Calu3 (cell line): Measurements from ENCODE around the gene MYO9A. TPM values are rescaled to one million over a fixed set of nuclear protein-coding genes. Genes with fewer than 3 reads are reported as not detected.
A peak's percentile ranks its signal among the peaks of the same experiment; 100 is the strongest.

ENCODE experiments used
- BruUV-seq: library from RNA; stranded (reverse); fragments of 400-500 nt; replicated peaks from 2 replicates; lab custom pipeline; 2021; lab: Mats Ljungman, UMichigan
- CTCF ChIA-PET: fragments of 300-600 bp; sonication (Branson Sonifier 250); formaldehyde crosslinking; loops from one replicate; lab custom pipeline; 2022; ENCODE audit warnings: antibody characterized with exemption; lab: Charles Lee
- DNase-seq: peaks from one replicate; pipeline ENCODE4 v3.0.0; 2022
- H3K27ac Mint-ChIP-seq: one replicate; pipeline ENCODE4 v1.8.0; 2022; ENCODE audit warnings: mixed read lengths; ENCODE audit not compliant: unreplicated experiment
- H3K27me3 Mint-ChIP-seq: one replicate; pipeline ENCODE4 v1.8.0; 2022; ENCODE audit warnings: mixed read lengths; ENCODE audit not compliant: unreplicated experiment
- H3K36me3 Mint-ChIP-seq: one replicate; pipeline ENCODE4 v1.8.0; 2022; ENCODE audit warnings: mild to moderate bottlenecking, moderate library complexity, mixed read lengths; ENCODE audit not compliant: insufficient read depth, unreplicated experiment
- H3K4me1 Mint-ChIP-seq: one replicate; pipeline ENCODE4 v1.8.0; 2022; ENCODE audit warnings: mild to moderate bottlenecking, low read depth, mixed read lengths; ENCODE audit not compliant: unreplicated experiment
- H3K4me3 Mint-ChIP-seq: one replicate; pipeline ENCODE4 v1.8.0; 2022; ENCODE audit warnings: mild to moderate bottlenecking, low read depth, moderate library complexity, mixed read lengths; ENCODE audit not compliant: unreplicated experiment
- H3K9me3 Mint-ChIP-seq: one replicate; pipeline ENCODE4 v1.8.0; 2022; ENCODE audit warnings: low read depth, mixed read lengths; ENCODE audit not compliant: unreplicated experiment
- intact Hi-C: fragments of 100-400 bp; cut with micrococcal nuclease; formaldehyde crosslinking; loops from one replicate; pipeline ENCODE4 v1.10.0; 2022; ENCODE audit not compliant: unreplicated experiment
- total RNA-seq: library from RNA; stranded (reverse); gene quantifications from 2 replicates; pipeline ENCODE4 v1.2.3, GENCODE V29; 2022
- TF ChIP-seq, protein P1 (sequence below): fragments of 200-600 bp; IDR thresholded peaks from one replicate; pipeline ENCODE4 v1.8.0; 2022; ENCODE audit warnings: antibody characterized with exemption; ENCODE audit not compliant: unreplicated experiment

The MYO9A gene
- total RNA-seq, 1 experiment from 2014 or later: 32.8 TPM

GRCh38 chr15:72155635-72156616, 38.0 kb upstream of the MYO9A start:
- Mint-ChIP-seq H3K36me3 (peaks cover 15% of the 10 kb centered on the region), H3K9me3 (no peaks in the 10 kb centered on the region), H3K4me1 (peaks cover 22% of the 10 kb centered on the region), H3K4me3 (peak overlapping the region; percentile 79), H3K27ac (peak overlapping the region; percentile 63), H3K27me3 (no peaks in the 10 kb centered on the region)
- TF ChIP-seq, protein P1, sequence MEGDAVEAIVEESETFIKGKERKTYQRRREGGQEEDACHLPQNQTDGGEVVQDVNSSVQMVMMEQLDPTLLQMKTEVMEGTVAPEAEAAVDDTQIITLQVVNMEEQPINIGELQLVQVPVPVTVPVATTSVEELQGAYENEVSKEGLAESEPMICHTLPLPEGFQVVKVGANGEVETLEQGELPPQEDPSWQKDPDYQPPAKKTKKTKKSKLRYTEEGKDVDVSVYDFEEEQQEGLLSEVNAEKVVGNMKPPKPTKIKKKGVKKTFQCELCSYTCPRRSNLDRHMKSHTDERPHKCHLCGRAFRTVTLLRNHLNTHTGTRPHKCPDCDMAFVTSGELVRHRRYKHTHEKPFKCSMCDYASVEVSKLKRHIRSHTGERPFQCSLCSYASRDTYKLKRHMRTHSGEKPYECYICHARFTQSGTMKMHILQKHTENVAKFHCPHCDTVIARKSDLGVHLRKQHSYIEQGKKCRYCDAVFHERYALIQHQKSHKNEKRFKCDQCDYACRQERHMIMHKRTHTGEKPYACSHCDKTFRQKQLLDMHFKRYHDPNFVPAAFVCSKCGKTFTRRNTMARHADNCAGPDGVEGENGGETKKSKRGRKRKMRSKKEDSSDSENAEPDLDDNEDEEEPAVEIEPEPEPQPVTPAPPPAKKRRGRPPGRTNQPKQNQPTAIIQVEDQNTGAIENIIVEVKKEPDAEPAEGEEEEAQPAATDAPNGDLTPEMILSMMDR: peak; percentile 90
- BruUV-seq: TSS peak; percentile 78
- CTCF ChIA-PET: interaction anchor here (0.5 to 2.6 kb wide), 9 partner anchors 38 to 412 kb away, joined by 3 to 23 read pairs (median 4); partner anchors contain the start of genes MYO9A and SENP8
- peak; percentile 91 for DNase-seq
- intact Hi-C loops: loop anchor here (1.0 to 10.0 kb wide), 5 partner anchors 111 to 711 kb away; no protein-coding TSS in a partner anchor

DNA sequence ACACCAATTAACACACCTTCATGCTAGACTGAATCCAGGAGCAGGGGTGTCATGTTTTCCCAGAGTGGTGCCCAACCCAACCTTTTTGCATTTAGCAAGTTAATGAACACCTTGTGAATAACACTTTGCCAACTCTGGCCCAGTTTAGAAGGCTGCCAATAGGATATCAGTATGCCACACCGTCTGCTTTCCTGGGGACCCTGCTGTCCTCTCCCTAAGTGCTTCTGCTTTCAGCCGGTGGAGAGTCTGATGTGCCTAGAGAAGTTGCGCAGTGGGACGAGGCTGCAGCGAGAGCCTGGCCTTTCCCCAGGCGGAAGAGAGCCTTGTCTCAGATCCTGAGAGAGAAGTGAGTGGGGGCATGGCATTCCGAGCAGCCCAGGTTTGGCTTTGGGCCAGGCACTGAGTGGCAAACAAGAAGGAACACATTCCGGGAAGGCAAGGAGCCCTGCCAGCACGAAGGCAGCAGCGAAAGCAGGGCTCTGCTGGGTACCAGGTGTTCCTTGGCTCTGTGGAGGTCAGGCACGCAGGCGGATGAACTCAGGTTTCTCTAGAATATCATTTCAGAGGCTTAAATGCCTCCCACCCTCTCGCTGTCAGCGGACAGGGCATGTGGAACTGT, 37.2 kb upstream of the MYO9A start:
- Mint-ChIP-seq H3K4me3 (peak overlapping the region; percentile 79), H3K27ac (peak overlapping the region; percentile 63), H3K4me1 (peaks cover 22% of the 10 kb centered on the region), H3K36me3 (peaks cover 15% of the 10 kb centered on the region), H3K27me3 (no peaks in the 10 kb centered on the region), H3K9me3 (no peaks in the 10 kb centered on the region)
- no TSS peak for BruUV-seq
- TF ChIP-seq, protein P1: no peak
- CTCF ChIA-PET: interaction anchor here (1.0 to 2.6 kb wide), 3 partner anchors 41 to 411 kb away, joined by 4 to 23 read pairs (median 16); no protein-coding TSS in a partner anchor
- DNase-seq: peak; percentile 94
- intact Hi-C loops: loop anchor here (1.0 to 10.0 kb wide), 5 partner anchors 110 to 710 kb away; no protein-coding TSS in a partner anchor

DNA sequence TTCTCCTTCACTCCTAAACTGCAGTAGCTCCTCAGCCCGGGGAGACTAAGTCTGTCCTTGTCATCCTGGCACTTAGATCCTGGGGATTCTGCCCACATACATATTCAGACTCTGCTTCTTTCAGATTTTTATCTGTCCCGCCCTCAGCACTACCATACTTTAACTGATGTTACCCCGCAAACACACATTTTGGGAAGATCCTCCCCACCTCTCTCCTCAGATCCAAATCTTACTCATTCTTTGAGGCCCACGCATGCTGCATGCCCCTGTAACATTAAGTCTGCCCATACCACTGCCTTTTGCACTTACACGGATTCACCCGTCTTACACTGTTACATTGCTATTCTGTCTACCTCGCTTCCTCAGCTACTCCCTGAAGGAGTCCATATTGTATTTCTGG, 36.4 kb upstream of the MYO9A start:
- CTCF ChIA-PET: no interaction called here
- no TSS peak for BruUV-seq
- Mint-ChIP-seq H3K4me1 (peaks cover 22% of the 10 kb centered on the region), H3K4me3 (no peak overlapping the region), H3K36me3 (peaks cover 15% of the 10 kb centered on the region), H3K9me3 (no peaks in the 10 kb centered on the region), H3K27me3 (no peaks in the 10 kb centered on the region), H3K27ac (no peak overlapping the region)
- no peak for DNase-seq
- intact Hi-C loops: loop anchor here (2.0 to 10.0 kb wide), 4 partner anchors 110 to 710 kb away; no protein-coding TSS in a partner anchor
- TF ChIP-seq, protein P1: no peak
